HG03097 (cell line): ENCODE results near the gene CD52.
A peak's percentile ranks its signal among the peaks of the same experiment; 100 is the strongest.
"Not testable (repeated sequence)": the region's sequence is repeated elsewhere in the genome, so short reads cannot be mapped to it uniquely, and the experiment has no call there.

Experiments
- ATAC-seq: cut with Tn5 transposase; IDR thresholded peaks from one replicate; pipeline ENCODE4 v1.9.1; 2021; ENCODE audit not compliant: unreplicated experiment, low FRiP score

The CD52 gene

DNA sequence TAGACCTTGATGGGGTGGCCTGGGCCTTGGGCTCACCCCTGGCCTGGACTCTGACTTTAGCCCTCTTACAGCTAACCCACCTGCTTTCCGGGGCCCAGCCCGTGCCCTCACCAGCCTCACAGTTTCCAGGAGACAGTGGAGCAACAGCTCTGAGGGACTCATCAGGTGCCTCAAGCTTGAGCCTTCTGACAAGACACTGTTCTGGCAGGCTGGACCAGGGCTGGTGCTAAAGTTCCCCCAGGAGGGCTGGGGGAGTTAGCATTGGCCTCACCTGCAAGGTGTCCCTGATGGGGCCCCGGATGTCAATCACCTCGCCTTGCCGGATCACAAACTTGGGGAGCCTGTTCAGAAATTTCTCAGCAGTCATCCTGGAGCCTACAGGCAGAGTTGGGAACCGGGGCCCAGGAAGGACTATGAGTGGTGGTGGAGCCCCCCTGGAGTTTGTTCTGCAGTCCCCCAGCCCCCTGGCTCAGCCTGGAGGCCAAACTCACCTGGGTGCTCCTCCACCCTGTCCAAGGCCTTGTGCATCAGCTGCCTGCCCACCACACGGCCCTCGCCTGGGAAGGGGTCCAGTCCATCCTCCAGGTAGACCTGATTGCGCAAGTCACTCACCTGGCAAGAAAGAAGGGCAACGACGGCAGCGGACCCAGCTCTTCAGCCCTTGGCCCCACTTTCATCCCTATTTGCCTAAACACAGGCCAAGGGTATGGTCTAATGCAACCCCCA is 33.7 kb upstream of the CD52 start:
- ATAC-seq = no peak

DNA sequence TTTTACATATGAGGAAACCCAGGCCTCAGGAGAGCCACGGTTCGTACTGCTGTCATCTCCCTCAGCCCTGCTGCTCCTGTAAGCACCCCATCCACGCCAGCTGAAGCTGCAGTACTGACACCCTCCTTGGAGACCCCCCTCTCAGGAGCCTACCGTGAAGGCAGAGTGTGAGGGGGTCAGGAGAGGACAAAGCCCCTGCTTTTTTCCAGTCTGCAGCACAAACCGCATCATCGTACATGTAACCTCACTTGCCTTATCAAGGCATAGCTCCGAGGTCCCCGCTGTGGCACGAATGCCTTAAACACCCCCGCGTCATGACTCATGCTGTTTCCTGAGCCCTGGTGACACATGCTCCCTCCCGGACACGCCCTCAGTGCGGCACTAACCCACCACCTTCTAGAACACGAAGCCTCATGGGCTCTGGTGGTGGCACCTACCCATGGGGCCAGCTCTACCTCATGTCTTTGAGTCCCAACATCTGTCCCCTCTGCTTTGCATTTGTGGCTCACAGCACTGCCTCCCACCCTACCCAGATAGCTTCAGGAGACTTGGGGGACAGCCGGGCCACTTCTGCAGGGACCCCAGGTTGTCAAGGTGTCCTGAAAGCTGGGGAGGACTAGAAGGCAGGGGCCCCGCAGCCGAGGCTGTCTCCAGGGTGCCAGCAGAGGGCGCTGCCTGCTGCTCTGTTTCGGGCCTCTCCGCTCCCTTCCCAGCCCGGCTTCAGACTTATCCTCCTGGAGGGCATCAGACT is 33.0 kb upstream of the CD52 start:
- ATAC-seq = no peak

- ATAC-seq = no peak
Observed at GRCh38 chr1:26285366-26286063, 32.2 kb upstream of the CD52 start.

GRCh38 chr1:26286064-26286416 is 31.7 kb upstream of the CD52 start:
- ATAC-seq = no peak

DNA sequence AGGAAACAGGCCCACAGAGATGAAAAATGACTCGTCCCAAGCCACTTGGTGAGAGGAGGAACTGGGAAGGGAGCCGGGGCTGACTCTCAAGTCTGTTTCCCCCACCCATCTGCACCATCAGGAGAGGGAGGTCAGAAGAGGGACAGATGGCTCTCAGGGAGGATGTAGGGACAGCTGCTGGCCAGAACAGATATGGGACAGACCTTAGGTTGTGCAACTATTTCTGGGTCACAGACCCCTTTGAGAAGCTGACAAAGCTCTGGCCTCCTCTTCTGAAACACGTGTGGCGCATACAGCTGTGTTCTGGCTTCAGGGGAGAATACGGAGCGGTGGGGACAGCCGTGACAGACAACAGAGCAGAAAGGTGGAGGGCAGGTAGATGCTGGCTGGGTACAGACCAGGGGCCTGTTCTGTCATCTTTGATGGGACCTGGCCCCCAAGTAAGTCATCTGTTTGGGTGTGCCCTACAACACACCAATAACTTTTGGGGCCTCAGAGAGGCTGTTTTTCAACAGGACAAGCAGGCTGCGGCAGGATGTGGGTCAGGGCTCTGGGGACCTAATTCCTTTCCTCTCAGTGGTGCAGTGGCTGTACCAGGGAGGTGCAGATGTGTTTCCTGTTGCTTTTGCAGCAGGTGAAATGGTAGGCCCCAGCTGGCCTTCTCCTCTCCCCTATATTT is 30.6 kb upstream of the CD52 start:
- ATAC-seq = peak; percentile 38

DNA sequence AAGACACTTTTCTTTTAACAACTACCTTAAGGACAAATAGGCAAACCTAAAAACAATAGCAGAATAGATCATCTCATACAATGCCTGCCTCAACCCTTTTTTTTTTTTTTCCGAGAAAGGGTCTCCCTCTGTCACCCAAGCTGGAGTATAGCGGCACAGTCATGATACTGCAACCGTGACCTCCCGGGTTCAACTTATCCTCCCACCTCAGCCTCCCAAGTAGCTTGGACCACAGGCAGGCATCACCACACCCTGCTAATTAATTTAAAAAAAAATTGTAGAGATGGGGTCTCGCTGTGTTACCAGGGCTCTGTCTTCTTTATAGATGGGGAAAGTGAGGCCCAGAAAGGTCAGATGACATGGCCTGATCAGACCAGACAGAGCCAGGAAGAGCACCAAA is 29.9 kb upstream of the CD52 start:
- ATAC-seq = no peak

DNA sequence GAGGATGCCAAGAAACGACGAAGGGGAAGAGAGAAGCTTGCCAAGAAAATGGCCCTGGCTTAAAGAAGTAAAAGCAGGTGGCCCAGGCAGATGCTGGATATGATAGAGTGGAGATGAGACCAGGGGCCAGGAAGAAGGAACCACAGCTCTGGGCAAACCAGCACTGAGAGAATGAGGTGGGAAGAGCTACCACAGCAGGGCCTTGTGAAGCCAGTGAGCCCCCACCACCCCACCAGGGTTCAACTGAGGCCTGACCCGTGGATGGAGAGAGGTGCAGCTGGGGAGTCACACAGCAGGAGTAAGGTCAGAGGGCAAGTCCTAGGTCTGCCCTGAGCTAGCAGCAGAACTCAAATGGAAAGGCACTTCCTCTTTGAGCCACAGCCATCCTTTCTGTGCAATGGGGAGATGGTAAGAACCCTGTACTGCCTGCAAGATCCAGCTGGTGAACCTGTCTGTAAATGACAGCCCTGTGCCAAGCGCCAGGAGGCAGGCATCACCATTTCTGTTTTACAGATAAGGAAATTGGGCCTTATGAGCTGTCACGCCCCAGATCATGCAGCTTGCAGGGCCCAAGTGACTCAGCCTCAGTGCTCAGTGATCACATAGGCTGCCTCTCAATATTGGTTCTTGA is 29.3 kb upstream of the CD52 start:
- ATAC-seq = no peak

DNA sequence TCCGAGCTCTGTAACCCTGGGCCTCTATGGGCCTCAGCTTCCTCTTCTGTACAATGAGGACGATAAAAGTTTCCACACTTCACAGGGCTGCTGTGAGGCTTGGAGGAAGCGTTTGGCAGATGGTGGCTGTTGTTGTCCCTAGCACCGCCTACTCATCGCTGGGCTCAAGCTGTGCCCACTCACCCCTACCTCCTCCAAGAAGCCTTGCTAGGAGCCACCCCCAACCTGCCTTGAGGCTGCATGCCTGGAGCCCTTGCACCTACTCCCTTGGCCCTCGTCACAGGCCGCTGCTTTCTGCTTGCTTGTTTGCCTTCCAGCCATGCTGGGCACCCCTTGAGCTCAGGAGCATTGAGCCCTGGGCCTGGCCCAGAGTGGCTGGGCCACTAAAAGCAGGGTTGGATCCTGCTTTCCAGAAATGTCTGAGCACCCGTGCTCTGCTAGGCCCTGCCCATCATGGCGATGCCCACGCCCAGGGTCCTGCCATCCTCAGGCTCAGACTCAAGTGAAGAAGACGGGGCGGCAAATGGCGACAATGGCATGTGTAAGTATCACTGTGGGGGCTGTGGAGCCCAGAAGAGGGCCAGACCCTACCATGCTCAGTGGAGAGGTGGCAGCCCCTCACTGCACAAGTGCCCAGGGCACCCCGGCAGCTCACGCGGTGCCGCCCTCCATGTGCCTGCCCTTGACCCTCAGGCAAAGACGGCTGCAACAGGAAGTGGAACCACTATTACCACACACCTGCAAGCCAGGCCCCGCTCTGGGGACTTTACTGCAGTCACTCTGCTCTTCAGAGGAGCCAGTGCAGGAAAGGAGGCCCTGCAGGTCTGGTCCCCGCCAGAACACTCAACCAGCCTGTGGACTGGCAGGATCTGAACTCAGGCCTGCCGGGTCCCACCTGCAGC is 28.3 kb upstream of the CD52 start:
- no peak for ATAC-seq

DNA sequence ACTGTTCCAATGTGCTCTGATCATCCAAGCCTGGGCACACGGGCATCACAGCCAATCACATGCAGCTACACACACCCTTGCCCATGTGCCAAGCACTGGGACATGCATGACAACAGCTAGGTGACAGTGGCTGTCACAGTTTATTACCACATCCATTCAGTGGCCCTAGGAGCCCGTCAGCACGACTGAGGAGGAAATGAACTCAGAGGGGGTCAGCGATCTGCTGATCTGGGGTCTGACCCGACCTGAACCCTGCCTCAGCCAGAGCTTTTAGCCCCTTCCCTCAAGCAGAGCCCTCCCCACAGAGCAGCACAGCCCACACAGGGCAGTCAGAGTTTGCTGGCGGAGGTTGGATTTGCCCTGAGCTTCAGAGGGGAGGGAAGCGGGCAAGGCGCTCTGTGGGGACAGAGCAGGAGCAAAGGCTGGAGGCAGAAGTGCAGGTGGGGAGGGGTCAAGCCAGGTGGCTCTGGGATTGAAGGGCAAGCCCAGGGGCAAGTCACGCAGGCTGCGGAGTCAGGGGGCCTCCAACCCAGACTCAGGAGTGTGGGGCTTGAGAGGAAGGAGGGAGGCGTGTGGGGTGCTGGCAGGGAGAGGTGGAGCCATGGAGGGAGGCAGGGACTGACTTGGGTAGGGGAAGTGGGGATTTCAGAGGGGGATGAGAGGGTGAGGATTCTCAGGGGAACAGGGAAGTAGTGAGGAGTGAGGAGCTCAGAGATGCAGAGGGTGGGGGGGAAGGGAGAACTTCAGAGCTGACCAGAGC is 27.5 kb upstream of the CD52 start:
- no peak for ATAC-seq

DNA sequence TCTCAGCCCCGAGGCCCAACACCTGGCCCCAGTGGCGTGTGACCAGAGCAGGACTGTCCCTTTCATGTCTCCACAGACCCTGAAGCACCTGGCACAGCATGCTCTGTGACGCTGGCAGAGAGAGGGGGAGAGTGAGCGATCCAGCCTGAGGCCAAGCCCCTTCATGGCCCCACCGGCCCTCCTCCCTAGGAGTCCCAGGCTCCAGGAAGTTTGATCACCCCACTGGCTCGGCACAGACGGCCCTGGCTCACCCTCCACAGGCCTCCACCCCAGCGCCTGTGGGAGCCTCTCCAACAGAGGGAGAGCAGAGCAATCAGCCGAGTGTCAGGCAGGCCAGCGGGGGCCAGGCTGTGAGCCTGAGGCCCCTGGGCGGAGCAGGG is 26.9 kb upstream of the CD52 start:
- no peak for ATAC-seq

DNA sequence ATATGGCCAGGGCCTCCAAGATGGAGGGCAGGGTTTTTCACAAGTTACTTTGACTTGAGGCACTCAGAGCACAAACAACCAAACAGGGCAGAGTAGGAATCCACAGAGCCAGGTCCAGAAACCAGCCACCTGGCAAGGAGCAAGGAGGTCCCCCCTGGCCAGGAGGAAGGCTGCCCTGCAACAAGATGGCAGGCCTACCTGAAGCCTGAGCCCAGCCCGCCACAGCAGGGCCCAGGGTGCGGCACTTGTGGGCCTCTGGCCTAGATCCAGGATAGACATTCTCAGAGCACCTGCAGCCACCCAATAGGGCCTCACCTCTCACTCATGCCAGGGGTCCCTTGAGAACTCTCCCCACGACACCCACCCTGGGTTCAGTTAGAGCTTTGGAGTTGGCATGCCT is 26.3 kb upstream of the CD52 start:
- ATAC-seq = no peak

- no peak for ATAC-seq
Observed at GRCh38 chr1:26291939-26292338, 25.8 kb upstream of the CD52 start.

DNA sequence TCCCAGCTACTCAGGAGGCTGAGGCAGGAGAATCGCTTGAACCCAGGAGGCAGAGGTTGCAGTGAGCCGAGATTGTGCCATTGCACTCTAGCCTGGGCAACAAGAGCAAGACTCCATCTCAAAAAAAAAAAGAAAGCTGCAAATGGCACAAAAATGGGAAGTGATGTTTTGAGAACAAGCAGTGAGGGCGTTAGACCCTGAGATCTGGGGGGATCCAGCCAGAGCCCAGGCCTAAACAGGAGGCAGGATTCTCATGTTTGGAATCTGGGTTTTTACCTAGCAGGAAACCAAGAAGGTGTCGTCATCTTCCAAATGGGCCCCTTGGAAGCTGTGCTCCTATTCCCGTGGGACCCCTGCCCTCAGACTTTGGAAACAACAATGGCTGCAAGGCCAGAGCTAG is 25.0 kb upstream of the CD52 start:
- not testable (repeated sequence) for ATAC-seq

- no peak for ATAC-seq
Observed at GRCh38 chr1:26293911-26294463, 23.8 kb upstream of the CD52 start.

DNA sequence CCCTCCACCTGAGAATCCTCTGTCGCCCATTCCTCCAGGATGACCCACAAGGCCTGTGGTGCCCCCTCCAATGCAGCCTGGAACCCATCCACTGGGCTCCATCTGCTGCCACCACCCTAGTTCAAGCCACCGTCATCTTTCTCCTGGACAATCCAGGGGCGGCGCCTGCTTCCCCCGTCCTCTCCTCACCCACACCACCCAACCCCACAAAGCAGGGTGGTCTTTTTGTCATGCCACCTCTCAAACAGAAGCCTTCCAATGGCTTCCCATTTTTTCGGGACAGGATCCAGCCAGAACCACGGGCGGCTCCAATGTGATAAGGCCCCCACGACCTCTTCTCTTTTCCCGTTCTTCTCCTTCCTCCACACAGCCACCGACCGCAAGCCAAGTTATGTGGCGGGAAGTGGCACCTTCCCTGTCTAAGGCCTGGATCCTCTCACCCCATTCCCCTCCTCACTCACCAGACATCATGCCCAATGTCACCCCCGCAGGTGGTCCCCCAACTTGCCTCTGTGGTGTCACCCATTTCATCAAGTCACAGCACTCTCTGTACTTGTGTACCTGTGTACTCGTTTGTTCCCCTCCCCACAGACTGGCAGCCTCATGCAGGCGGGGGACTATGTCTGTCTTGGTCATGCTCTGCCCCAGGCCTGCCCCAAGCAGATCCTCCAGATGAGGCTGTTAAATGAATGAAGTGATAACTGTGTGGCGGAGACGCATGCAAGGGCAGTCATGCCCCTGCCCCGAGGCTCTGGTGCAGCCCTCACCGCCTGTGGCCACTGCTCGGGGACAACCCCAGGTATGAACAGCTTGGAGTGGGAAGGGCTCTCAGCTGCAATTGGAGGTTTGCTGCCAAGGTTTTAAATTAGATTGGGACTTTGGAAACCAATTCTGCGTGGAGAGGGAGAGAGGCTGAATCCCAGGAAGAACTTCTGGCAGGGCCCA is 22.3 kb upstream of the CD52 start:
- ATAC-seq = no peak

DNA sequence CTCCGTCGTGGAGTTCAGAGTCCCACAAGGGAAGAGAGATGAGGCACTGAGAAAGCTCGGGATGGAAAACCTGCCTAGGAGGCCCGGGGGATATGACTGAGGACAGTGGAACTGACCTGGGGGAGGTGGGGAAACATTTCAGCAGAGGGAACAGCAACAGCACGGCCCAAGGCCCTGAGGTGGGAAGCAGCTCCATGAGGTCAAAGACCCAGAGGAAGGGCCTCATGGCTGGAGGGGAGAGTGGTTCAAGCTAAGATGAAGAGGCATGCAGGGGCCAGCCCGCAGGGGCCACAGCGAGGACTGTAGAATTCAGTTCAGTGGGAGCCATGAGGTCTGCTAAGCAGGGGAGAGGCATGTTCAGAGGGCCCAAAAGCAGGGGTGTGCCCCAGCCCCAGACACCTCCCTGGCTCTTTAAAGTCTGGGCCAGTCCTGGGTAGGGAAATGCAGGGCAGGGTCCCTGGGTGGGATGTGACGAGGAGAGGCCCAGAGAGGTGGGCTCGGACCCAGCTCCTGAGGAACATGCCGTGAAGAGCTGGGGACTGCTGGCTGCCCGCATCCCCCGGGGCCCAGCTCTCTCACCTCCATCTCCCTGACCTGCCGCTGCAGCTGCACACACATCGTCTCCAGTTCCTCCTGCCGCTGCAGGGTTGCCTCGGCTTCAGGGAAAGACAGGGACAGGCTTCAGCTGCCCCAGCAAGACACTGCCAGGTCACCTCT is 21.3 kb upstream of the CD52 start:
- ATAC-seq = no peak
